ENCODE data around the gene DOK6. TPM values are rescaled to one million over a fixed set of nuclear protein-coding genes. Genes with fewer than 3 reads are reported as not detected.

DOK6 gene
- total RNA-seq, 1 donor from 2014 or later: 19.7 TPM

DNA sequence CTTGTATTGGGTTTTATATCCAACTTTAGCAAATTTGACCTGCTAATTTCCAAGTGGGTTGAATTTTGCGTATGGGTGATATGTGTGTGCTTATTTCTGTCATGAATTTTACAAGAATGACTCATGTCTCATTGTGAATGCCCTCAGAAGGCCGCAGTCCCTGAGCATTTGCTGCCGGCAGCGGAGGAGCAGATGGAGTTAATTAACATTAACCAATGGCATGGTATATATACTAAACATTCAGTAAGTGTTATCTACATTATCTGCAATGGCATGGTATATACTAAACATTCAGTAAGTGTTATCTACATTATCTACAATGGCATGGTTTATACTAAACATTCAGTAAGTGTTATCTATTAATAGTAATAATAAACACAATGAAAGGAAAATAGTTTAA is 90.1 kb downstream of the DOK6 start:
- Mint-ChIP-seq H3K9me3 (ENCODE audit: unreplicated experiment) (no peaks in the 10 kb centered on the region), H3K4me1 (ENCODE audit: low read depth, unreplicated experiment) (peaks cover 10% of the 10 kb centered on the region), H3K4me3 (ENCODE audit: unreplicated experiment) (no peak overlapping the region), H3K27me3 (ENCODE audit: unreplicated experiment) (peaks cover 1% of the 10 kb centered on the region), H3K27ac (ENCODE audit: unreplicated experiment) (peak overlapping the region; percentile 79), H3K36me3 (ENCODE audit: unreplicated experiment) (no peaks in the 10 kb centered on the region)
- TF ChIP-seq, protein P1, sequence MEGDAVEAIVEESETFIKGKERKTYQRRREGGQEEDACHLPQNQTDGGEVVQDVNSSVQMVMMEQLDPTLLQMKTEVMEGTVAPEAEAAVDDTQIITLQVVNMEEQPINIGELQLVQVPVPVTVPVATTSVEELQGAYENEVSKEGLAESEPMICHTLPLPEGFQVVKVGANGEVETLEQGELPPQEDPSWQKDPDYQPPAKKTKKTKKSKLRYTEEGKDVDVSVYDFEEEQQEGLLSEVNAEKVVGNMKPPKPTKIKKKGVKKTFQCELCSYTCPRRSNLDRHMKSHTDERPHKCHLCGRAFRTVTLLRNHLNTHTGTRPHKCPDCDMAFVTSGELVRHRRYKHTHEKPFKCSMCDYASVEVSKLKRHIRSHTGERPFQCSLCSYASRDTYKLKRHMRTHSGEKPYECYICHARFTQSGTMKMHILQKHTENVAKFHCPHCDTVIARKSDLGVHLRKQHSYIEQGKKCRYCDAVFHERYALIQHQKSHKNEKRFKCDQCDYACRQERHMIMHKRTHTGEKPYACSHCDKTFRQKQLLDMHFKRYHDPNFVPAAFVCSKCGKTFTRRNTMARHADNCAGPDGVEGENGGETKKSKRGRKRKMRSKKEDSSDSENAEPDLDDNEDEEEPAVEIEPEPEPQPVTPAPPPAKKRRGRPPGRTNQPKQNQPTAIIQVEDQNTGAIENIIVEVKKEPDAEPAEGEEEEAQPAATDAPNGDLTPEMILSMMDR (IDR thresholded peaks at IDR 0.05; ENCODE audit: partially characterized antibody, unreplicated experiment): no peak
- peak; percentile 64 for DNase-seq

- H3K27me3 Mint-ChIP-seq (ENCODE audit: unreplicated experiment): peaks cover 1% of the 10 kb centered on the region
Measured at GRCh38 chr18:69491576-69491975, 90.9 kb downstream of the DOK6 start.

DNA sequence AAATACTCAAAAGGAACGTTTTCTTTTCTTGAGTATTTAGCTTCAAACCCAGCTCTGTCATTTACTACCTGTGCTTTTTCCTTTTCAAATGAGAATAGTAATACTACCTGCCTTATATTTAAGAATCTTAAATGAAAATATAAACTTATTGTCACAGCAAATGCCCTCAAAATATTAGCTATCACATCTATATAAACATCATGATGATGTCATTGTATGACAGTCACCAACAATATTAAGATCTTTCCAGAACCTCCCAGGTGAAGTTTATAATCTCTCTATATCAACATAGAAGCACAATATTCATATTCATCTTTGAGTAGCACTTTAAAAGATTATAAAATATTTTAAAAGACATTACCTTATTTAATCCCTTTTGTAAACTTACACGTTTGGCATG is 92.2 kb downstream of the DOK6 start:
- H3K27ac Mint-ChIP-seq (ENCODE audit: unreplicated experiment): no peak overlapping the region
- TF ChIP-seq, protein P1 (IDR thresholded peaks at IDR 0.05; ENCODE audit: partially characterized antibody, unreplicated experiment): no peak
- H3K27me3 Mint-ChIP-seq (ENCODE audit: unreplicated experiment): peaks cover 1% of the 10 kb centered on the region
- peaks cover 10% of the 10 kb centered on the region for H3K4me1 Mint-ChIP-seq (ENCODE audit: low read depth, unreplicated experiment)
- H3K4me3 Mint-ChIP-seq (ENCODE audit: unreplicated experiment): no peak overlapping the region
- H3K36me3 Mint-ChIP-seq (ENCODE audit: unreplicated experiment): no peaks in the 10 kb centered on the region
- peaks cover 3% of the 10 kb centered on the region for H3K9me3 Mint-ChIP-seq (ENCODE audit: unreplicated experiment)
- DNase-seq: no peak

More at GRCh38 chr18:69491576-69491975, 90.9 kb downstream of the DOK6 start:
- DNase-seq: no peak
- H3K36me3 Mint-ChIP-seq (ENCODE audit: unreplicated experiment): no peaks in the 10 kb centered on the region
- H3K4me1 Mint-ChIP-seq (ENCODE audit: low read depth, unreplicated experiment): peaks cover 10% of the 10 kb centered on the region
- peak overlapping the region; percentile 79 for H3K27ac Mint-ChIP-seq (ENCODE audit: unreplicated experiment)
- H3K4me3 Mint-ChIP-seq (ENCODE audit: unreplicated experiment): no peak overlapping the region
- H3K9me3 Mint-ChIP-seq (ENCODE audit: unreplicated experiment): peaks cover 3% of the 10 kb centered on the region
- TF ChIP-seq, protein P1 (IDR thresholded peaks at IDR 0.05; ENCODE audit: partially characterized antibody, unreplicated experiment): no peak

DNA sequence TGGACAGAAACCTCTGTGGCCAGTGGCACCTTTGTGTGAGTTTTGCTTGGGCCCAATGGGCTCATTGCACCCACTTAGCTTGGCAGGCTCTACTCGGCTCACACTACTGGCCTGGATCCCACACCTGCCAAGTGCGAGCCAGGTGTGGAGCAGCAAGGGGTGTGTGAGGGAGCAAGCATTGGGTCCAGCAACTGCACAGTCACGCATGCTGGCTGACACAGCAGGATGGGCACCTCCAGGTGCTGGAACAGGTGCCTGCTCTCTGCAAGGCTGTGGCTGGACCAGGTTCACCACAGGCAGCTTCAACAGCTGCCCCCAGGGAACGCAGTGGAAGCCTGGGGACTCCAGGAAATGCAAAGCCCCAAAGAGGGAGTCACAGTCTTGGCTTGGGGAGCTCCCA is 94.2 kb downstream of the DOK6 start:
- DNase-seq: no peak
- Mint-ChIP-seq H3K4me3 (ENCODE audit: unreplicated experiment) (no peak overlapping the region), H3K4me1 (ENCODE audit: low read depth, unreplicated experiment) (peaks cover 8% of the 10 kb centered on the region), H3K9me3 (ENCODE audit: unreplicated experiment) (peaks cover 3% of the 10 kb centered on the region), H3K27ac (ENCODE audit: unreplicated experiment) (no peak overlapping the region), H3K36me3 (ENCODE audit: unreplicated experiment) (no peaks in the 10 kb centered on the region), H3K27me3 (ENCODE audit: unreplicated experiment) (peaks cover 1% of the 10 kb centered on the region)
- TF ChIP-seq, protein P1 (IDR thresholded peaks at IDR 0.05; ENCODE audit: partially characterized antibody, unreplicated experiment): no peak

DNA sequence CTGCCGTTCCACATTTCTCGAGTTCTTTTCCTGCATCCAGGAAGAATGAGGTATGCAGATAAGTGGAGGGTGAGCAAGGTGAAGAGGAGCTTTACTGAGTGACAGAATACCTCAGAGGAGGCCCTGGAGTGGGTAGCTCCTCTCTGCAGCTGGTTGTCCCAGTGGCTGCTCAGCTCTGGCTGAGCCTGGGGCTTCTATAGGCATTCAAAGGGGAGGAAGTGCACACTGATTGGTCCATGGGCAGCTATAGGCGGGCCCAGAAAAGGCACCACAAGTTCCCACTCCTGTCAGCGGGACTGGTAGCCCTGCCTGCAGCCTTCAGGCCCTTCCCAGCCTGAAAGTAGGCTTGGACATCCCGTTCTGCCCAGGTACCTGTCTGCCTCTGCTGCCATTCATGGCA is 94.7 kb downstream of the DOK6 start:
- H3K27me3 Mint-ChIP-seq (ENCODE audit: unreplicated experiment): peaks cover 1% of the 10 kb centered on the region
- no peak overlapping the region for H3K27ac Mint-ChIP-seq (ENCODE audit: unreplicated experiment)
- H3K9me3 Mint-ChIP-seq (ENCODE audit: unreplicated experiment): peaks cover 3% of the 10 kb centered on the region
- TF ChIP-seq, protein P1 (IDR thresholded peaks at IDR 0.05; ENCODE audit: partially characterized antibody, unreplicated experiment): no peak
- DNase-seq: no peak
- H3K4me3 Mint-ChIP-seq (ENCODE audit: unreplicated experiment): no peak overlapping the region
- peaks cover 5% of the 10 kb centered on the region for H3K4me1 Mint-ChIP-seq (ENCODE audit: low read depth, unreplicated experiment)
- no peaks in the 10 kb centered on the region for H3K36me3 Mint-ChIP-seq (ENCODE audit: unreplicated experiment)
